Heart right ventricle (tissue), 16 donors: ENCODE data around the gene ABHD17C. TPM values are rescaled to one million over a fixed set of nuclear protein-coding genes. Genes with fewer than 3 reads are reported as not detected.

Experiments used
- ATAC-seq, 8 donors: fragments of 200-7000 bp; cut with Tn5 transposase; one replicate each; pipeline ENCODE4 v1.9.1; 2020; ENCODE audit warnings: mild to moderate bottlenecking in 8 of 8, moderate library complexity in 8 of 8, moderate number of reproducible peaks in 1 of 8
- DNase-seq, 2 donors: peaks; one replicate each; pipeline ENCODE4 v3.0.0-alpha.2; 2020
- H3K27ac ChIP-seq, 10 donors: fragments of 200-600 bp; sonication (generic) in 2 of 10; one replicate each; pipeline versions ENCODE4 v1.5.0 to v1.8.0; 2020 to 2022; ENCODE audit warnings: mild to moderate bottlenecking in 3 of 10
- H3K27me3 ChIP-seq, 7 donors: fragments of 200-600 bp; one replicate each; pipeline ENCODE4 v1.8.0; 2021 to 2022; ENCODE audit warnings: mild to moderate bottlenecking in 2 of 7
- H3K36me3 ChIP-seq, 9 donors: fragments of 200-600 bp; sonication (generic) in 1 of 9; one replicate each; pipeline versions ENCODE4 v1.5.0 to v1.8.0; 2020 to 2022; ENCODE audit warnings: mild to moderate bottlenecking in 2 of 9
- H3K4me1 ChIP-seq, 9 donors: fragments of 200-600 bp; sonication (generic) in 1 of 9; one replicate each; pipeline versions ENCODE4 v1.5.0 to v1.8.0; 2020 to 2022; ENCODE audit warnings: mild to moderate bottlenecking in 4 of 9
- H3K4me3 ChIP-seq, 10 donors: fragments of 200-600 bp; sonication (generic) in 2 of 10; one replicate each; pipeline versions ENCODE4 v1.5.0 to v1.8.0; 2020 to 2022; ENCODE audit warnings: mild to moderate bottlenecking in 7 of 10, moderate library complexity in 2 of 10
- H3K9me3 ChIP-seq, 11 donors: fragments of 200-600 bp in 10 of 11; sonication (generic) in 2 of 11; one replicate each; pipeline versions ENCODE4 v1.5.0 to v1.8.0; 2013 to 2022; ENCODE audit warnings: mild to moderate bottlenecking in 2 of 11, control low read depth in 1 of 11, moderate library complexity in 1 of 11
- CTCF ChIP-seq, 9 donors: fragments of 200-600 bp; sonication (generic) in 2 of 9; IDR thresholded peaks; one replicate each; pipeline versions ENCODE4 v1.5.0 to v1.8.0; 2021 to 2022; ENCODE audit warnings: antibody characterized with exemption in 9 of 9, mild to moderate bottlenecking in 5 of 9, moderate library complexity in 1 of 9
- WGBS, 2 donors: extraction: QIAGEN DNeasy Blood & Tissue Kit; methylation state at CpG; one replicate each; pipeline ENCODE4 v1.1.7; 2013; ENCODE audit warnings: inconsistent platforms in 1 of 2; 5-methylcytosine and 5-hydroxymethylcytosine counted together
- intact Hi-C, 10 donors: fragments of 100-400 bp; cut with DNase I; formaldehyde crosslinking; loops; one replicate each; pipeline versions ENCODE4 v1.11.1 to v1.14.2; 2022
- polyA plus RNA-seq, 2 donors: library from polyadenylated mRNA; stranded (reverse); fragments of 200-250 nt; gene quantifications; one replicate each; pipeline ENCODE4 v1.2.3, GENCODE V29; 2013
- total RNA-seq, 10 donors: library from RNA; stranded (reverse); fragmentation: NEBNext Ultra II Directional in 3 of 10; extraction: Animal tissue kit (Norgen Biotek cat#: 25700) in 3 of 10; gene quantifications; one replicate each; pipeline versions ENCODE4 v1.2.1 to v1.2.4, GENCODE V29; 2021 to 2023
- donor health status: Arrhythmogenic right ventricular cardiomyopathy.
- donor health status: ischemic (EF 13 %, LVEDD 7.1; RV severe dilation, severe dysfunction).
- donor health status: healthy with polysubstance abuse.
- donor health status: DM: no; HTN: yes; CAD: no.
- donor health status: DM: no; HTN: no; CAD: no.
- donor health status: ischemic (EF 25% LVEDD 6.9; RV normal size, moderate dysfunction).
- donor health status: ischemic (EF 25% LVEDD 5.7; RV mildly dilated, moderate dysfunction).
- donor health status: healthy.
- donor health status: DM: yes; HTN: yes; CAD: no.
- donor health status: Ischemic cardiomyopathy.
- donor health status: ischemic (EF 35%, LVEDD 5.7; RV mildly dilated, moderate dysfunction).
- donor health status: nonischemic (EF 11% LVEDD 7.7; RV severe dilation, severe dysfunction).
- donor health status: DM: yes; HTN: yes; CAD: no.
- donor health status: PGD.
- donor health status: ischemic (EF 29% LVEDD 5.4; RV normal size, mild dysfunction).
- donor health status: nonischemic (EF 23%, LVEDD 6.1; RV moderate dilation, normal function).

Gene ABHD17C
- total and polyA plus RNA-seq, 12 donors: 2.3 to 8.5 (median 4.2) TPM

GRCh38 chr15:80706161-80706560 lies 11.1 kb downstream of the ABHD17C start:
- TF ChIP-seq CTCF (IDR thresholded peaks at IDR 0.05): no peak
- H3K9me3 ChIP-seq: no peaks in the 10 kb centered on the region
- WGBS, 2 donors: 79 to 80% methylated on average over 8 of the region's 8 CpGs
- no peak for DNase-seq
- no peak overlapping the region for H3K4me3 ChIP-seq
- H3K27me3 ChIP-seq: no peaks in the 10 kb centered on the region
- no peak overlapping the region for H3K27ac ChIP-seq
- no peaks in the 10 kb centered on the region for H3K36me3 ChIP-seq
- ATAC-seq: no peak
- intact Hi-C loops: no loop called here
- peaks cover 0 to 6% (median 0%) of the 10 kb centered on the region in 9 donors for H3K4me1 ChIP-seq

- no peak for DNase-seq
- intact Hi-C loops: no loop called here
- 93% methylated on average over 6 of the region's 6 CpGs for WGBS, 2 donors
- Histone ChIP-seq H3K4me3 (no peak overlapping the region), H3K27ac (no peak overlapping the region), H3K36me3 (no peaks in the 10 kb centered on the region), H3K4me1 (no peaks in the 10 kb centered on the region), H3K9me3 (no peaks in the 10 kb centered on the region), H3K27me3 (no peaks in the 10 kb centered on the region)
- ATAC-seq: no peak
- no peak for TF ChIP-seq CTCF (IDR thresholded peaks at IDR 0.05)
Observed at GRCh38 chr15:80709542-80709941, 14.4 kb downstream of the ABHD17C start.

GRCh38 chr15:80710635-80711554 lies 15.8 kb downstream of the ABHD17C start:
- WGBS, 2 donors: 88 to 89% methylated on average over 9 of the region's 9 CpGs
- intact Hi-C loops: no loop called here

GRCh38 chr15:80711886-80712285 lies 16.8 kb downstream of the ABHD17C start:
- no peak overlapping the region for H3K27ac ChIP-seq
- H3K36me3 ChIP-seq: no peaks in the 10 kb centered on the region
- DNase-seq: no peak
- TF ChIP-seq CTCF (IDR thresholded peaks at IDR 0.05): no peak
- H3K4me1 ChIP-seq: no peaks in the 10 kb centered on the region
- intact Hi-C loops: no loop called here
- no peaks in the 10 kb centered on the region for H3K27me3 ChIP-seq
- no peaks in the 10 kb centered on the region for H3K9me3 ChIP-seq
- WGBS, 2 donors: 88% methylated on average over 6 of the region's 6 CpGs
- no peak for ATAC-seq
- H3K4me3 ChIP-seq: no peak overlapping the region

More at GRCh38 chr15:80710635-80711554, 15.8 kb downstream of the ABHD17C start:
- no peaks in the 10 kb centered on the region for H3K4me1 ChIP-seq
- DNase-seq: no peak
- H3K36me3 ChIP-seq: no peaks in the 10 kb centered on the region
- H3K9me3 ChIP-seq: no peaks in the 10 kb centered on the region
- TF ChIP-seq CTCF (IDR thresholded peaks at IDR 0.05): no peak
- H3K4me3 ChIP-seq: no peak overlapping the region
- no peak for ATAC-seq
- H3K27ac ChIP-seq: no peak overlapping the region
- H3K27me3 ChIP-seq: no peaks in the 10 kb centered on the region
